Fibroblast of skin of left biceps (primary cell): ENCODE results near the gene PLXNB2.
"Not testable (repeated sequence)": the region's sequence is repeated elsewhere in the genome, so short reads cannot be mapped to it uniquely, and the experiment has no call there.

Experiments used
- DNase-seq, 2 experiments: peaks; one replicate each; pipeline ENCODE4 v3.0.0-alpha.2; 2013; ENCODE audit warnings: low read depth in 2 of 2

The PLXNB2 gene

DNA sequence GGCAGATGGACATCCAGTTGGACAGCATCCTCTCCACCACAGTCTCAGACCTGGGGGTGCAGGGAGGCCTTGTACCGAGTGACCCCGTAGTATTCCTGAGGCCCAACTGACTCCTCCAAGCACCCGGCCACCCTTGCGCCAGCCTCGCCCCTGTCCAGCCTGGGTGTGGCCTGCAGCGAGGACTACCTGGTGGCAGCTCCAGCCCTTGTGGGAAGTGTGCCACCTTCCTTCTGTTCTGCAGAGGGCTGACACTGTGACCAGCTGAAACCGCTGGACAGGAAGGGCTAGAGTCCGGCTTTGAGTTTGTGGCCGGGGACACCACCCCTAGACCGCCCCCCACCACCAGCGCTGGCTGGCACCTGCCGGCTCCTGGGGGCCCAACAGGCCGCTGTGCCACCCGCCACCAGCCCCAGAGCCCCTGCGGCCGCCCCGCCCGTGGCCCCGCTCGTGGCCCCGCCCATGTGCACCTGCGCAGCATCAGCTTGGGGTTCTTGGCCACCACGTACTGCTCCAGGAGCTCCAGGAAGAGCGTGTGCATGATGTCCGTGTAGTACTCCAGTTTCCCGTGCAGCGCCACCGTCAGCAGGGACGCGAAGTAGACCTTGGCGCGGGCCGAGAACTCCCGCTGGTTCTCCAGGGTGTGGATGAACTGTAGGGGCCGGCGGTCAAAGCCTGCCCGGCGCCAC is 27.3 kb downstream of the PLXNB2 start:
- DNase-seq = no peak

DNA sequence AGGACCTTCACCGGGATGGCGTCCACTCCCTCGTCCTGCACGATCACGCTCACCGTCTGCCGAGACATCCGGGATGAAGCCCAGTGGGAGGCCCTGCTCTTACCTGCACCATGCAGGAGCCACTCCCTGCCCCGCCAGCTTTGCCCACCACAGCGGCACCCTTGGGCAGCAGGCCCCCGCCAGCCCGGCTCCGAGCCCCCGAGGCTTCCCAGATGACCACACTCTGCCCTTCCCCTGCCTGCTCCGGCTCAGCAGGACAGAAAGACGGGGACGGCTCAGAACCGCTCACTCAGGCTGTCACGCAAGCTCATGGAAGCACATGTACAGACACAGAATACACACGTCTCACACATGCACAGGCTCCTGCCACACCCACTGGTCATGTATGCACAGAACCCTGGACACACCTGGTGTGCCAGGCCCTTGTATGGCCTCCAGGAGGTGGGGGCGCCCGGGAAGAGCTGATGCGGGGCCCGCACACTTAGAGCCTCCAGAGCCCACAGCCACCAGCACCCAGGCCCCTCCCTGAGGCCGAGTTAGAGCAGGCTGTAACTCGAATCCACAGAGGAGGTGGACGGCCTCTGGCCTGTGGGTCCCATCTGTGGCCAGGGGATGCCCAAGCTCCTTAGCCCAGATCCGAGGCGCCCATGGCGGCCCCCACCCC is 28.4 kb downstream of the PLXNB2 start:
- no peak for DNase-seq

DNA sequence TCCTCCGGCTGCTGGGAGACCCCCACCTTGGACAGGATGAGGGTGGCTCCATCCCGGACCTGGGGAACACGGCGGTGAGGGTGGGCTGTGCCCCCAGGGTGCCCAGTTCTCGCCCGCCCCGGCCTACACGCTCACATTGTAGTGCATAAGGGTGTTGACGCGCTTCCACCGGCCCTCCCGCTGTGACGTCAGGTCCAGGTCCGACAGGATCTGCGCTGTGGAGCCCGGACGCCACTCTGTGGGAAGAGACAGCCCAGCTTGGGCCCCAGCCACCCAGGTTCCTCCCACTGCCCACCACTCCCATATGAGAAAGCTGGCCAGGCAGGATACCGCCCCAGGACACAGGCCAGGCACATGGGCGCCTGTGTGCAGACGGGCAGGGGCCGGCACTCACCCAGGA is 29.0 kb downstream of the PLXNB2 start:
- DNase-seq = no peak

- DNase-seq = no peak
Measured at GRCh38 chr22:50277761-50278160, 29.7 kb downstream of the PLXNB2 start.

DNA sequence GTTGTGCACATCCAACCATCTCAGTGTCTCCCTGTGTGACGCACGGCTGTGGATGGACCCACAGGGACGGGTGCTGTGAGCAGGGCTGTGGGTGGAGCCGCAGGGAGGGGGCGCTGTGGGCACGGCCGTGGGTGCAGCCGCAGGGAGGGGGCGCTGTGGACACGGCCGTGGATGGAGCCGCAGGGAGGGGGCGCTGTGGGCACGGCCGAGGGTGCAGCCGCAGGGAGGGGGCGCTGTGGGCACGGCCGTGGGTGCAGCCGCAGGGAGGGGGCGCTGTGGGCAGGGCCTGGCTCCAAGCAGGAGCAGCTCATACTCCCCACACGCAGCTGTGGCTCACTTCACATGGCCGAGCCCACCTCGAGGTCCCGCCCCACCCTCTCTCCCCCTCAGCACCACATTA is 31.3 kb downstream of the PLXNB2 start:
- no peak for DNase-seq

GRCh38 chr22:50275181-50276055 is 32.0 kb downstream of the PLXNB2 start:
- no peak for DNase-seq

DNA sequence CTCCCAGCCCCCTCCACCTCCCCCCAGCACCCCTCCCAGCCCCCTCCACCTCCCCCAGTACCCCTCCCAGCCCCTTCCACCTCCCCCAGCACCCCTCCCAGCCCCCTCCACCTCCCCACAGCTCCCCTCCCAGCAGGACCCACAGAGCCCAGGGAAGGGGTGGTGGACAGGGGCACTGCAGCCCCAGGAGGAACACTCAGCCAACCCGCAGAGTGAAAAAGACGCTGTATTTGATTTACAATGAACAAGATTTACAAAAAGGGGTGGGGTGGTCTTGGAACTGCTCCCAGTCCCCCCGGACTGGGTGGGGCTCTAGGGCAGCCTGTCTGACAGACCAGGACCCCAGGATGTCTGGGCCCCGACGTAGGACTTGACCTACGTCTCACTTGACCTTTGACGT is 32.7 kb downstream of the PLXNB2 start:
- DNase-seq = no peak

DNA sequence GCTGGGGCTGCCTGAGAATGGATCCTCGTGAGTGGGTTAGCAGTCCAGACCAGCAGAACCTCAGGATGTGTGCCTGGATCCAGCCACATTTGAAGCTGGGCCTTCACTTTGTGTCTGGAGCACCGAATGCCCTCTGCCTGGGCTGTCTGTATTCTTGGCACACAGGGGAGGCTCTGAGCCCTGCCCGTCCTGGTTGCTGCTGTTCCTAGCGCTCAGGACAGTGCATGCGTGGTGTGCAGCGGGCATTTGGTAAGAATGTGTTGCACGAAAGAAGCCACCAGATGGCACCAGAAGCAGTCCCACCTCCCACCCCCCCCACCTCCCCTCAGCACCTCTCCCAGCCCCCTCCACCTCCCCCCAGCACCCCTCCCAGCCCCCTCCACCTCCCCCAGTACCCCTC is 33.1 kb downstream of the PLXNB2 start:
- no peak for DNase-seq

DNA sequence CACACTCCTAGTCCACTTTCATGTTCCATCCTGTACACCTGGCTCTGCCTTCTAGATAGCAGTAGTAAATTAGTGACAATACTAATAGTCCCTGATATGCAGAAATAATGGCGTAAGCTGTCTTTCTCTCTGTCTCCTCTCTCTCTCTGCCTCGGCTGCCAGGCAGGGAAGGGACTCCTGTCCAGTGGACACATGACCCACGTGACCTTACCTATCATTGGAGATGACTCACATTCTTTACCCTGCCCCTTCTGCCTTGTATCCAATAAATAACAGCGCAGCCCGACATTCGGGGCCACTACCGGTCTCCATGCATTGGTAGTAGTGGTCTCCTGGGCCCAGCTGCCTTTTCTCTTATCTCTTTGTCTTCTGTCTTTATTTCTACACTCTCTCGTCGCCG is 33.7 kb downstream of the PLXNB2 start:
- DNase-seq = not testable (repeated sequence)

GRCh38 chr22:50273352-50273751 is 34.1 kb downstream of the PLXNB2 start:
- not testable (repeated sequence) for DNase-seq

GRCh38 chr22:50272044-50272802 is 35.2 kb downstream of the PLXNB2 start:
- no peak for DNase-seq

DNA sequence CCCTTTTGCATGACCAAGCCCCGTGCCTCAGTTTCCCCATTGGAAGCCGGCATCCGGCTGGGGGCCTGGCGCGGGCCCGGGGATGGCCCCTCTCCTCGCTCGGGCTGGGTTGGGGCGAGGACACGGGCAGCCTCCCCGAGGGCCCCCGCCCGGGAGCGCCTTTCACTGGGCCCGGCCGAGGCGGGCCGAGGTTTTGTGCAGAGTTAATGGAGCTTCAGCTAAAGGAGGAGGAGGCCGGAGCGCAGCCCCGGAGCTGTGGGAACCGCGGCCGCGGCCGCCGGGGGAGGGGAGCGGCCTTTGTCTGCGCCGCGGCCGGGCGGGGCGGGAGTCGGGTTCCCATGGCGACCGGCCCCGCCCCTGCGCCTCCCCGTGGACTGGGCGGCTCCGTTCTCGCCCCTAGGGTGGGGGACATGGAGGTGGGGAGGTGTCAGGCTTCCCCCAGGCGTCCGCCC is 35.9 kb downstream of the PLXNB2 start:
- DNase-seq = no peak

DNA sequence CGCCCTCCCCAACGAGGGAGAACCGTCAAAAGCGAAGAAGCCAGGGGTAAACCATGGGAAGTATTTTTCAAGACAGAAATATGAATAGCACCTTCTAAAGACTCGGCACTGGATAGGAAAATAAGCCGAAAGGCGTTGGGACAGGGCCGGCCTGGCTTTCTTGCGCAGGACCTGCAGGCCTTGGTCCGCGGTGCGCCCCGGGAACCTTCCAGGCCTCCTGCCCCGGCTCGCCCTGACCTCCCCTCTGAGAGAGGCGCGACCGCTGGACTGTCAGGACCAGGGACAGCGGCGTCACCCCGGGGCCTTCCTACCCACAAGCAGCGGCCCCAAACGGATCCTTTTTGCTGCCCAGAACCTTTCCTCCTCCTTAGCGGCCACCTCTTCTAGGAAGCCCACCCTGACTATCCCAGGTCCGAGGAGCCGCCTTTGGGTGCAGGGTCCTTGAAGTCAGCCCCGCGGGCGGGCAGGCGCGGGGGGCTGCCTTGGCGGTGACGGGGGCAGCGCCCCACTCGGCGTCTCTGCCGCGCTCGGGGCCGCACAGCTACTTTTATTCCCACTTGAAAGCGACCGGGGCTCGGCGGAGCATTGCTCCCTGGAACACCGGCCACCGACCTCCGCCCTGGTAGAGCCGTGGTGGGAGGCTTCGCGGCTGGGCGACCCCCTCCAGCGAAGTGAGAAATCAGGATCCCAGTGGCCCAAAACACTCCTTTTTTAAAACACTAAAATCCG is 36.6 kb downstream of the PLXNB2 start:
- DNase-seq = no peak

- DNase-seq = no peak
Measured at GRCh38 chr22:50269970-50270665, 37.3 kb downstream of the PLXNB2 start, which contains the start of gene MAPK11. TSS of gene MAPK11 (minus strand) at chr22:50270380. CDS start at chr22:50270292, 88 bp downstream.

GRCh38 chr22:50269573-50269969 is 37.9 kb downstream of the PLXNB2 start:
- no peak for DNase-seq

DNA sequence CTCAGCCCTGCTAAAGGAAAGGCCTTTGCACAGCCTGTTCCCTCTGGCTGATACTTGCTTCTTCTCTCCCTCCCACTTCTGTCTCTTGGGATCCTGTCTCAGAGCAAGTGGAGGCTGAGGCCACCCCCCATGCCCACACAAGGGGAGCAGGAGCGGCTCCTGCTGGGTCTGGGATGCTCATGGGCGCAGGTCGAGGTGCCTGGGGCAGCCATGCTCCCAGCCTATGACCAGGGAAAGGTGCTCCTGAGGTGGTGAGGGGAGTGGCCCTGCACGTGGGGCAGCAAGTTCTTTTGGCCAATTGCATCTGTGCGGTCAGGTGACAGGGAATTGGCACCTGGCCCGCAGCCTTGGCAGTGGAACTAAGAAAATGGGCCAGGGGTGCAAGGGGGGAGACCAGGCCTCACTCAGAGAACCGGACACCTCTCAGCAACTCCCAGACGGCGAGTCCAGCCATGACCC is 38.8 kb downstream of the PLXNB2 start:
- no peak for DNase-seq

- no peak for DNase-seq
Measured at GRCh38 chr22:50267591-50268390, 39.7 kb downstream of the PLXNB2 start.

DNA sequence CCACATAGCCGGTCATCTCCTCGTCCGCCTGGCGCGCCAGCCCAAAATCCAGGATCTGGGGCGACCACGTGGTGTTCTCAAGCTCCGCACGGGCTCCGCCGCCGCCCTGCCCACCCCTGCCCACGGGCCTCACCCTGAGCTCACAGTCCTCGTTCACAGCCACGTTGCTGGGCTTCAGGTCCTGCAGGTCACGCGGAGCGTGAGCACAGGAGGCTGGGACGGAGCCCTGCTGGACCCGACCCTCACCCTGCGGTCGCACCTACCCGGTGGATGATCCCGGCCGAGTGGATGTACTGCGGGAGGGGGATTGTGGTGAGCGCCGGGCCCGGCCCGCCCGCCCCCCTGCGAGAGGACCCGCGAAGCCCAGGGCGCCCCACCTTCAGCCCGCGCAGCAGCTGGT is 40.5 kb downstream of the PLXNB2 start:
- no peak for DNase-seq

DNA sequence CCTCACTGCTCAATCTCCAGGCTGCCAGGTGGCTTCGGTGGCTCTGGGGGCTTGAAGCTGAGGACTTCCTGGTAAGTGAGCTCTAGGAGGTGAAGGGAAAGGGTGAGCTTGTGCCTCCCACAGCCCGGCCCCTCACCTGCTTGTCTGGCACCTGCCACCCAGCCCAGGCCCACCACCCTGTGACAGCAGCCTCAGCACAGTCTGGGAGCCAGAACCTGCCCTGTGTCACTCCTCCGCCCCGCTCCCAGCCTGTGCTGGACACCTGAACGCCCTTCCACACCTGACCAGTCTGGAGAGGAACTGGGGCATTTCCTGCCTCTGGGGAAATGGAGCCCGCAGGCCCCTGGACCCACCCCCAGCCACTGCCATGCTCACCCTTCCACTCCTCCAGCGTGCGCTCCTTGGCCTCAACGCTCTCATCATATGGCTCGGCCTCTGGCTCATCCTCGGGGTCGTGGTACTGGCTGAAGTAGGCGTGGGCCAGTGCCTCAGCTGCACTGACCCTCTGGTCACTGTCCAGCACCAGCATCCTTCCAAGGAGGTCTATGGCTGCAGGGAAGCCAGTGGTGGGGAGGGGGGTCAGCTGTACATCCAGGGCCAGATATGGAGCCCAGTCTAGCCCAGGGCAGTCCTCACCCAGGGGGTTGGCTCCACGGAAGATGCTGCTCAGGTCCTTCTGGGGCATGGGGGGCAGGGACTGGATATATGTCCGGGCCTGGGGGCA is 42.3 kb downstream of the PLXNB2 start:
- no peak for DNase-seq
